ENCODE results near the gene TXN2.

The TXN2 gene

GRCh38 chr22:36467946-36468345 is 13.5 kb downstream of the TXN2 start:
- Mint-ChIP-seq H3K9me3 (ENCODE audit: low read depth) (no peaks in the 10 kb centered on the region), H3K4me1 (ENCODE audit: low read depth) (peaks cover 30% of the 10 kb centered on the region), H3K27ac (no peak overlapping the region), H3K27me3 (no peaks in the 10 kb centered on the region), H3K4me3 (no peak overlapping the region), H3K36me3 (no peaks in the 10 kb centered on the region)

DNA sequence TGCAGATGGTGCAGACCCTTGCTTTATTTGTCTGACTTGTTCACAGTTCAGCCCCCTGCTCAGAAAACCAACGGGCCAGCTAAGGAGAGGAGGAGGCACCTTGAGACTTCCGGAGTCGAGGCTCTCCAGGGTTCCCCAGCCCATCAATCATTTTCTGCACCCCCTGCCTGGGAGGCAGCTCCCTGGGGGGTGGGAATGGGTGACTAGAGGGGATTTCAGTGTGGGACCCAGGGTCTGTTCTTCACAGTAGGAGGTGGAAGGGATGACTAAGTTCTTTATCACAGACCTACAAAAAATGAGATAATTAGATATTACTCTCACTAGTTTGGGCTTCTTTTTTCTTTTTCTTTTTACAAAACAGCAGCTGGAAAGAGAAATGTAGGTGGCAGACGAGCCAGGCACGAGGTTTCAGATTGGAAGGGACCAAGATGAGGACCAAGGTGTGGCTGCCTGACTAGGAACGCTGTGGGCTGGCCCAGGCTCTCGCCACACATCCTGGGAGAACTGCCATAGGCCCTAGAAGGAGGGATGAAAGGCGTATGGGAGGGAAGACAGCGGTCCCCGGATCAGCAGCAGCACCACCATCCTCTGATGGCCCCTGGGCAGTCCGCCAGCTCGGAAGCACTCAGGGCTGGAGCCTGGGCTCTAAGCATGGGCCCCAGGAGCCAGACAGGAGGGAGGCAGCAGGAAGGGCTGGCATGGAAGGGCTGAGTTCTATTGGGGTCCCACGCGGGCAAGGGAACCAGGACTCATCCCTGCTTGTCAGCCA is 14.2 kb downstream of the TXN2 start:
- H3K9me3 Mint-ChIP-seq (ENCODE audit: low read depth), result no peaks in the 10 kb centered on the region
- no peaks in the 10 kb centered on the region for H3K27me3 Mint-ChIP-seq
- peak overlapping the region; percentile 80 for H3K27ac Mint-ChIP-seq
- peak overlapping the region; percentile 10 for H3K4me3 Mint-ChIP-seq
- H3K4me1 Mint-ChIP-seq (ENCODE audit: low read depth), result peaks cover 30% of the 10 kb centered on the region
- no peaks in the 10 kb centered on the region for H3K36me3 Mint-ChIP-seq

GRCh38 chr22:36466258-36466657 is 15.2 kb downstream of the TXN2 start:
- Mint-ChIP-seq H3K9me3 (ENCODE audit: low read depth) (no peaks in the 10 kb centered on the region), H3K27ac (peak overlapping the region; percentile 80), H3K36me3 (no peaks in the 10 kb centered on the region), H3K4me1 (ENCODE audit: low read depth) (peaks cover 30% of the 10 kb centered on the region), H3K4me3 (no peak overlapping the region), H3K27me3 (no peaks in the 10 kb centered on the region)

DNA sequence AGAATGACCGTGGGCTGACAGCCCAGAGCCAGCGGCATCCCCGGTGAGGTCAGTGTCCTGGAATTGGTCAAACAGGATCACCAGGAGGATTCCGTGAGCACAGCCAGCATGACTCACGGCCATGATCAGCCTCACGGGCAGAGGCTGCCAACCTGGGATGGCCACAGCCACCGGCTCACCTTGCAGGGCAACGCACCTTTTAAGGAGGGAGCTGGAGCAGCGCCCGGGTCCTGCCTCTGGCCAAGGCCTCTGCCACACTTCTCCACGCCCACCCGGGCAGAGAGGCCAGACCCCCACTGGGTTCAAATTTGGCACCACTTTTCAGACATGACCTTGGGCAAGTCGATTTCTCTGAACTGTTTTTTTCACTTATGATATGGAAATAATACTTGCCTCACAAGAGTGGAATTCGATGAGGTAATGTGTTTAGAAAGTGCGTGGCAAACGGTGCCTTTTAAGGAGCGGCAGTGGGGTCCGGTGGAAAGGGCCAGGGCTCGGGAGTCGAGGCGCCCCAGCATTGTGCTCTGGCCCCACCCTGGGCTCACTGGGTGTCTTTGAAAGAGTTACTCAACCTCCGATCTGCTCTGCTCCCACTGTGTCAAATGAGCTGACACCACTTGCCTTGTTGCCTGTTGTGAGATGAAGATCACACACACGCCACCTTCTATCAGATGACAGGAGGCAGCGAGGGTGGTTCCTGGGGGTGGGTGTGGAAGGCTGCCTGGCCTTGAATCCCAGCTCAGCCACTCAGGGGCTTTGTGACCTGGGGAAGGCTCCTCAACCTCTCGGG is 16.0 kb downstream of the TXN2 start:
- H3K4me3 Mint-ChIP-seq, result no peak overlapping the region
- peak overlapping the region; percentile 41 for H3K27ac Mint-ChIP-seq
- H3K27me3 Mint-ChIP-seq, result no peaks in the 10 kb centered on the region

DNA sequence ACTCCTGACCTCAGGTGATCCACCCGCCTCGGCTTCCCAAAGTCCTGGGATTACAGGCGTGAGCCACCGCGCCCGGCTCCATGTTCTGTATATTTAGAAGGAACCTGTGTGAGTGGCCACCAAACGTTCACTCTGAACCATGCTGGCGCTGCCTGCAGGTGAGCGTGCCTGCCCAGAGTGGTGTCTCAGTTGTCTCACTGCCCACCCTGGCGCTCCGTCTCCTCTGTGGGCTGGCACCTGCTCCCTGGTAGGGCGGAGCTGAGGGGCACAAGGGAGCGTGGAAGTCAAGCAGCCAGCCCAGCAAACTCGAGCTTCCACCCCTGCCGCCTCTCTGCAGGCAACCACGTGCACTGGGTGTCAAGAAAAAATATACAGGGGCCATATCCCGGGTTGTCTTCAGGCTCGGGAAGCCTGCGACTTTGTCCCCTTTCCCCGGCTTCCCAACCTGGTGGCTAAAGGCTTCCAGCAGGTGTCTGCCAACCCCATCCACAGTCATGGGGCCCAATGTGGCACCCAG is 16.7 kb downstream of the TXN2 start:
- no peaks in the 10 kb centered on the region for H3K27me3 Mint-ChIP-seq
- no peak overlapping the region for H3K27ac Mint-ChIP-seq
- no peaks in the 10 kb centered on the region for H3K36me3 Mint-ChIP-seq
- peaks cover 19% of the 10 kb centered on the region for H3K4me1 Mint-ChIP-seq (ENCODE audit: low read depth)
- H3K9me3 Mint-ChIP-seq (ENCODE audit: low read depth), result no peaks in the 10 kb centered on the region
- H3K4me3 Mint-ChIP-seq, result no peak overlapping the region

More for the DNA sequence above, 16.0 kb downstream of the TXN2 start:
- peaks cover 25% of the 10 kb centered on the region for H3K4me1 Mint-ChIP-seq (ENCODE audit: low read depth)
- H3K36me3 Mint-ChIP-seq, result no peaks in the 10 kb centered on the region
- no peaks in the 10 kb centered on the region for H3K9me3 Mint-ChIP-seq (ENCODE audit: low read depth)

DNA sequence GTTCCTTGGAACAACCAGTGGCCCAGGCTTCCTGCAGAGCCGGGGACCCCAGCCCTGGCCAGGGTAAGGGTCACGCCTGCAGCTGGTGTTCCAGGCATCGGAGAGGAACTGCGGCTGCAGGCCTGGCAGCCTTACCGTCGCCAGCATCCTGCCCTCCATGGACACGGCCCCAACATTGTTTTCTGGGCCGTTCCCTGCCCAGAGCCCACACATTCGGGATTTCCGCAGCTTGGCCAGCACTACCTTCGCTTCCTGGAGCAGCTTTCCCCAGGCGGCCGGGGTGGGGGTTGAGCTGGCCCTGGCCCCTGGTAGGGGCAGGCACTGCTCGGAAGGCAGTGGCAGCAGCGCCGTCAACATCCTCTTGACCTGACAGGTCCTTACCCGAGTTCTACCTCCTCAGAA is 17.7 kb downstream of the TXN2 start:
- Mint-ChIP-seq H3K9me3 (ENCODE audit: low read depth) (no peaks in the 10 kb centered on the region), H3K36me3 (no peaks in the 10 kb centered on the region), H3K27ac (no peak overlapping the region), H3K27me3 (no peaks in the 10 kb centered on the region), H3K4me3 (no peak overlapping the region), H3K4me1 (ENCODE audit: low read depth) (peaks cover 18% of the 10 kb centered on the region)

DNA sequence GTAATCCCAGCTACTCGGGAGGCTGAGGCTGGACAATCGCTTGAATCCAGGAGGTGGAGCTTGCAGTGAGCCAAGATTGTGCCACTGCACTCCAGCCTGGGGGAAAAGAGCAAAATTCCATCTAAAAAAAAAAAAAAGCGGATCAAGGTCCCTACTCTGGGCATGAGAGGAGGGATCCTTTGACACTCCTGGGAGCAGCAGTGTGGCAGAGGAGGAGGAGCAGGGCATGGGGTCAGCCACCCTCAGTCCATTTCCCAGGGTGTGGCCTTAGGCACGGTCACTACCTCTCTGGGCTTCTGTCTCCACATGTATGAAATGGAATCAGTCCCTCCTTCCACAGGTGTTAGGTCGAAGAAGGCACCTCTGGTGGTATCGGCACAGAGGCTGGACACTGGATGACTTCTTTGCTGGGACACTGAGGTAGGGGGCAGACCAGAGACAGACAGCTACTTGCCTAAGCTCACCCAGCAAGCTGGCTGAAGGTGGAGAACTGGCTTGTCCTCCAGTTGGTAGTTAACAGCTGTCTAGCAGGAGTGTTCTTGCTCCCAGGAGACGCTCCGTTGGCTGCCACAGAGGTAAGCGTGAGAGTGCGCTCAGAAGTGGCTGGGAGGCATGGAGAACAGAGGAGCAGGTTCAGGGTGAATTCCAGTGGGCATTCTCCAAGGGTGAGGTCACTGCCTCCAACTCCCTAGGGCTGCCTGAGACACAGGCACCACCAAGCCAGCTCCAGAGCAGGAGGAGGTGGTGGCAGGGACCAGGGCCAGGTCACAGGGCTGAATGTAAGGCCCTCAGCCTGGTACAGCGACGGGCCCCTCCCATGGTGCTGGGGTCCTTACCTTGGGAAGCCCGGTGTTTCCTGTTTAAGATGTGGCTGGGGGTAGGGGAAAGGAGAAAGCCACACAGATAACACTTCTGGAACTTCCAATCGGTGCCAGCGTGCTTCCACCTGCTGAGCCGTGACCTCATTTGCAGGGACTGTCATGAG is 19.5 kb downstream of the TXN2 start:
- Mint-ChIP-seq H3K4me1 (ENCODE audit: low read depth) (peaks cover 8% of the 10 kb centered on the region), H3K9me3 (ENCODE audit: low read depth) (no peaks in the 10 kb centered on the region), H3K36me3 (no peaks in the 10 kb centered on the region), H3K27ac (no peak overlapping the region), H3K27me3 (no peaks in the 10 kb centered on the region), H3K4me3 (no peak overlapping the region)

GRCh38 chr22:36460202-36460601 is 21.2 kb downstream of the TXN2 start:
- H3K9me3 Mint-ChIP-seq (ENCODE audit: low read depth), result no peaks in the 10 kb centered on the region
- H3K36me3 Mint-ChIP-seq, result no peaks in the 10 kb centered on the region
- no peaks in the 10 kb centered on the region for H3K27me3 Mint-ChIP-seq
- peaks cover 9% of the 10 kb centered on the region for H3K4me1 Mint-ChIP-seq (ENCODE audit: low read depth)
- H3K4me3 Mint-ChIP-seq, result no peak overlapping the region
- H3K27ac Mint-ChIP-seq, result no peak overlapping the region

GRCh38 chr22:36457688-36458450 is 23.6 kb downstream of the TXN2 start:
- H3K4me3 Mint-ChIP-seq, result no peak overlapping the region
- H3K36me3 Mint-ChIP-seq, result no peaks in the 10 kb centered on the region
- no peaks in the 10 kb centered on the region for H3K9me3 Mint-ChIP-seq (ENCODE audit: low read depth)
- H3K4me1 Mint-ChIP-seq (ENCODE audit: low read depth), result peaks cover 20% of the 10 kb centered on the region
- no peaks in the 10 kb centered on the region for H3K27me3 Mint-ChIP-seq
- H3K27ac Mint-ChIP-seq, result no peak overlapping the region

- peak overlapping the region; percentile 62 for H3K4me3 Mint-ChIP-seq
- no peaks in the 10 kb centered on the region for H3K27me3 Mint-ChIP-seq
- peaks cover 33% of the 10 kb centered on the region for H3K4me1 Mint-ChIP-seq (ENCODE audit: low read depth)
- H3K27ac Mint-ChIP-seq, result peak overlapping the region; percentile 91
- no peaks in the 10 kb centered on the region for H3K36me3 Mint-ChIP-seq
- H3K9me3 Mint-ChIP-seq (ENCODE audit: low read depth), result no peaks in the 10 kb centered on the region
Measured at GRCh38 chr22:36456464-36456845, 25.0 kb downstream of the TXN2 start.

DNA sequence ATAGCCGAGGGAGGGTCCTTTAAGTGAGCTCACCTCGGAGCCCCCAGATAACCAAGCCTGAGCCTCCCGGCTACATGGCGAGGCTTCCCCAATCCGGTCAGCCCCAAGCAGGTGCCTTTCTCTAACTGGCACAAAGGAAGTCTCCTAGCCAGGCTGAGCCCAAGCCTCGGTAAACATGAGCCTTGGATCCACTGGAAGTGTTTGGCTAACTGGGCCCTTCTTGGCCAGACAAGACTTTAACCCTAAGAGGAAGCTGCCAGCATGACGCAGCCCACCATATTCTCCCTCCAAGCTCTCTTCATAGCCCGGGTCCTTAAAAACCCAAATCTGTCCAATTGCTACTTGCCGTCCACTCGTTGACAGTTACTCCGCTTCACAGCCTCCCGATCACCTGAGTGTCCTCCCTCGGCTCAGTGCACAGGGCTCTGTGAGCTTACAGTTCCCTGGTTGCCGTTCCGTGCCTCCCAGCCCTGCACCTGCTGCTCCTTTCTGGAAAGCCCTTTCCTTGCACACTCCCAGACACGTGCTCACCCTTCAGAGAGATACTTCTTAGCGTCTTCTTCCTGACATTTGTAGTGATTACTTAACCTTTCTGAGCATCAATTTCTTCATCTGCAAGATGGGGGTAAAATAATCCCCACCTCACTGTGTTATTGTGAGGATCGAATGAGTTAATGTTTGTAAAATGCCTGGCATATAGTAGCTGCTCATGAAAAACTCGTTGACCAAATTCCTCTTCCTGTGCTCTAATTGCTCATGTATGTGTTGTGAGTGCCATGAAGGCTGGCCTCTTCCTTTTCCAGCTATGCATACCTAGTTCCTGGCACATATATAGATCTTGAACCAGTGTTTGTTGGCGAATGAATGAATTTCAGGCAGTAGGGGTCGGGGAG is 25.6 kb downstream of the TXN2 start:
- Mint-ChIP-seq H3K36me3 (no peaks in the 10 kb centered on the region), H3K4me1 (ENCODE audit: low read depth) (peaks cover 39% of the 10 kb centered on the region), H3K9me3 (ENCODE audit: low read depth) (no peaks in the 10 kb centered on the region), H3K27me3 (no peaks in the 10 kb centered on the region), H3K27ac (peak overlapping the region; percentile 91), H3K4me3 (peak overlapping the region; percentile 62)

- peak overlapping the region; percentile 91 for H3K27ac Mint-ChIP-seq
- H3K36me3 Mint-ChIP-seq, result no peaks in the 10 kb centered on the region
- H3K27me3 Mint-ChIP-seq, result no peaks in the 10 kb centered on the region
- no peaks in the 10 kb centered on the region for H3K9me3 Mint-ChIP-seq (ENCODE audit: low read depth)
- H3K4me1 Mint-ChIP-seq (ENCODE audit: low read depth), result peaks cover 41% of the 10 kb centered on the region
- H3K4me3 Mint-ChIP-seq, result peak overlapping the region; percentile 75
Measured at GRCh38 chr22:36454916-36455570, 26.4 kb downstream of the TXN2 start.

GRCh38 chr22:36453855-36454378 is 27.5 kb downstream of the TXN2 start:
- H3K27ac Mint-ChIP-seq, result peak overlapping the region; percentile 72

More at GRCh38 chr22:36453855-36454378, 27.5 kb downstream of the TXN2 start:
- Mint-ChIP-seq H3K9me3 (ENCODE audit: low read depth) (no peaks in the 10 kb centered on the region), H3K27me3 (no peaks in the 10 kb centered on the region), H3K4me3 (peak overlapping the region; percentile 75), H3K4me1 (ENCODE audit: low read depth) (peaks cover 43% of the 10 kb centered on the region), H3K36me3 (no peaks in the 10 kb centered on the region)
